HG03095 (cell line): Measurements from ENCODE around the gene NOL9.

Source experiments
- ATAC-seq: cut with Tn5 transposase; IDR thresholded peaks from one replicate; pipeline ENCODE4 v1.9.1; 2021; ENCODE audit warnings: moderate library complexity; ENCODE audit not compliant: unreplicated experiment

NOL9 gene

GRCh38 chr1:6491480-6491962 is 62.8 kb downstream of the NOL9 start, which contains the start of gene PLEKHG5:
TSS of gene PLEKHG5 (minus strand) at chr1:6491667. CDS start at chr1:6477571, 14,096 bp downstream.
- ATAC-seq, result no peak

- ATAC-seq, result no peak
These were observed 63.2 kb downstream of the NOL9 start for GRCh38 chr1:6491081-6491449.

- no peak for ATAC-seq
These were observed 63.9 kb downstream of the NOL9 start for GRCh38 chr1:6490181-6491080.

DNA sequence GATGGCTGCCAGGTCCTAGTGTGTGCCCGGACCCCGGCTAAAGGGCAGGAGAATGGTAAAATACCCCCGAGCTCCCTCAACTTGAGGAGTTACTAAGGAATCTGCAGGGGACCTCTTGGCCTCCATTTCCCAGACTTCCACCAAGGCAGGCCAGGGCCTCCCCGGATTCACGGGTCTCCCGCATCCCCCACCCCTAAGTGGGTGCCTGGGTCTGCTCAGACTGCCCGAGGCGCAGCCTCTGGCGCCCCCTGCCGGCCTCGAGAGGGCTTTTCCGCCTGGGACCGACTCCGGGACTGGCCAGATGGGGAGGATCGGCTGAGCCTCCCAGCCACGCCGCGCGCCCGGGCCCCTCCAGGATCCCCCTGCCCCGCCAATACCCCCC is 64.5 kb downstream of the NOL9 start:
- no peak for ATAC-seq

- ATAC-seq, result no peak
These were observed 64.9 kb downstream of the NOL9 start for GRCh38 chr1:6489383-6489765.

DNA sequence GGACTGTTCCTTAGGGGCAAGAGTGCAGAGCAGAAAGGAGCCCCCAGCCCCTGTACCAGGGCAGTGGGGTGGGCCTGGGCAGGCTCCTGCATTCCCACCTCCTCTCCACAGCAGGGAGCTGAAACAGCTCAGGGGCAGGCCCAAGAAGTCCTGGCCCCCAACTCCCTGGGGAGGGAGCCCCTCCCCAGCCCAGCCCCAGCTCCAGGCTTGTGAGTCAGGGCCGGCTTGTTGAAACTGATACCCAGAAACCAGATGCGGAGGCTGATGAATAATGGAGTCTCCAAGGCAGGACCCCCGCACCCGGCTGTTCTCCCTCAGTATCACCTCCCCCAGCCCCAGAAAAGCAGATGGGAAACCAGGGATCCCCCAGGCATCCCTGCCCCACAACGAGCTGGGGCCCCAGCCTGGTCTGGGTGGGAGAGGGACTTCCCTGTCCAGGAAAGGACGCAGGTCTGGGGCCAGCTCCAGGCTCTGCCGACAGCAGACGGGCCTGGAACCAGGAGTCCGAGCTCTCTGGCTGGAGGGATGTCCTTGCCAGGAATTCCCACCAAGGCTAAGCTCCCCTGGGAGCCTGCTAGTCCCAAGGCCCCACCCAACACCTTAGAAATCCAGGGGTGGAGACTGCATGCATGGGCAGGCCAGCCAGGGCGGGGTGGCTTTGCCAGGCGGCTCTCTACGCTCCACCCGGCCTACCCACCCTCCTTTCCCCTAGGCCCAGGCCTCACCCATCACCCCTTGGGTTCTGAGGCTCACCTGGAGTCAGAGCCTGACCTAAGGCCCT is 65.5 kb downstream of the NOL9 start:
- no peak for ATAC-seq

DNA sequence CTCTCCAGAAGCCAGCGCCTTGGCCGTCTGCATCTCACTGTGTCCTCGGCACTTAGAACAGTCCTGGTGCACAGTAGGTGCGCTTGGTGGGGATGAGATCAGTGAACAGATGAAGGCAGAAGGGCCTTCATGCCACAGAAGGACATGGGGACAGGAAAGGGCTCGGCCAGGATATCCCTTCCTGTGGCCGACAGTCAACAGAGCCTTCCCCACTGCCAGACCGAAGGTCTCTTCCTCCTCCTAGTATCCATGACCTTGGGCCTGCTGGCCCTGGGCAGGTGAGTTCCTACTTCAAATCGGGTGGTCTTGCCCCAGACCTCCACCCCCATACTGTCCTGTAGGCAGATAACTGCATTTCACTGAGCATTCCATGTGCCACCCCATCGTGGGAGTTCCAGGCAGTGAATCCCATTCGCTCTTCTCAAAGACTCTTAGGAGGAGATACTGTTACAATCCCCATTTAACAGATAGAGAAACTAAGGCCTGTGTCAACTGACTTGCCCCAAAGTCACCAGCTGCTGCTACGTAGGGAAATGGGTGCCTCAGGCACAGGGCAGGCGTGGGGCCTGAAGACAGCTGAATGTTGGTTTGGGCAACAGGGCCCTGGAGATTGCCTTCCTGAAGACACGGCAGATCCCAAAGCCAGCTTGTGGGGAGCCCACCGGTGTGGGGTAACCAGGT is 66.4 kb downstream of the NOL9 start:
- ATAC-seq, result no peak

GRCh38 chr1:6486433-6487011 is 67.8 kb downstream of the NOL9 start:
- ATAC-seq, result no peak

DNA sequence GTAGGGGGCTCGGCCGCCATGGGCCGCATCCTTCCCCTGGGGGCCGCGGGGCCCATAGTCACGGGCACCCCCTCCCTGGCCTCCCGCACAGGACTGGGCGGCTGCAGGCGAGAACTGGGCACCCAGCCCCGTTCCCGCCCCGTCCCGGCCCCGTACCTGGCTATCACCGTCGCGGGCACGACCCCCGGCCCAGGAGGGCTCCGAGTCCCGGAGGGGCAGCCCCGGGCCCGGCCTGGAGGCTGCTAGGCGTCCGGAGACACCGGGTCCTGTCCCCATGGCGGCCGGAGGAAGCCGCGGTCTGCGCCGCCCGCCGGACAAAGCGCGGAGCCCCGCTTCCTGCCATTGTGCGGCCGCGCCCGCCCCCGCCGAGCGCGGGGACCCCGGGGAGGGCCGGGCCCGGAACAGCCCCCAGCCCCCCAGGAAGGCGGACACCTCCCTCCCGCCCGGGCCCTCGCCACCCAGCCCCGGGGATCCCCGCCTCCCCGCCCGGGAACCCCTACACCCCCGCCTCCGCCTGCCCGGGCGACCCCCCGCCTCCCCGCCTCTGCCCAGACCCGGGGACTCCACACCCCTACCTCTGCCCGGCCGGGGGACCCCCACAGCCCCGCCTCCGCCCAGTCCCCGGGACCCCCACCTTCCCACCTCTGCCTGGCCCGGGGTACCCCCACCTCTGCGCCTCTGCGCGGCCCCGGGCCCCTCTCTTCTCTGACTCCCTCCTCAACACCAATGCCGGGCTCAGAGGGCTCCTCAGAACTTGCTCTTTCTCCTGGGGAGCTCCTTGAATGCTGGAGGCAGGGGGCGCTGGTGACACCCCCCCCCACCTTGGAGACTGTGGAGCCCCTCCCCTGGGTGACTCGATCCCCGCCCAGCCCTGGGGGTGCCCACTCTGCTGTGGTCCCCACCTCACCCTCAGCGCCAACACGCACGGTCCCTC is 68.9 kb downstream of the NOL9 start:
- no peak for ATAC-seq

DNA sequence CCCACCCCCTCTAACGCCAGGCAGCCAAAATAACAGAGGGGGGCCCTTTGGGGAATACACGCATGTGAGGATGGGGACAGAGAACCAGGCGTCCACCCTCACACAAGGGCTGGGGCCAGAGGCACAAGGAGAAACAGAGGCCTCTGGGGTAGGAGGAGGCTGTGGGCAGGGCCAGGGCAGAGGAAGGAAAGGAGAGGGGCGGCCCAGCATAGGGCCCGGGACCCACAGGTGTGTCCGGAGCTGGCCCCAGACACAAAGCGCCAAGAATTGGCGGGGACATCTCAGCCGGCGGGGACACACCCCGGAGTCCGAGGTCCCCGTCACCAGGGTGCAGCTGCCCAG is 69.5 kb downstream of the NOL9 start:
- no peak for ATAC-seq

GRCh38 chr1:6483761-6484117 is 70.6 kb downstream of the NOL9 start:
- ATAC-seq, result no peak

- no peak for ATAC-seq
These were observed 71.1 kb downstream of the NOL9 start for GRCh38 chr1:6483017-6483760.

DNA sequence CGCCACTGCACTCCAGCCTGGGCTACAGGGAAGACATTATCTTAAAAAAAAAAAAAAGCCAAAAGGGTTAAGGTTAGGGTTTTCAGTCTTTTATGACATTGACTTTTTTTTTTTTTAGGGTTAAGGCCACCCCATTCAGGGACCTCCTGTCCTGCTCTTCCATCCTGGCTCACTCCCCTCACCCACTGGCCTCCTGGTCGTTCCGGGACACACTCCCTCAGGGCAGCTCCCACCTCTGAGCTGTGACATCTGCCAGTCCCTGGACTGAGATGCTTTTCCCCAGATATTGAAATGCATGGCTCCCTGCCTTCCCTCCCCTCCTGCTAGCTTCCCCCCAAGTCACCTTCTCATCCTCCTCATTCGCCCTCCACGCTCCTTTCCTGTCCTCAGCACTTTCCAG is 72.5 kb downstream of the NOL9 start:
- ATAC-seq, result no peak

- no peak for ATAC-seq
These were observed 77.1 kb downstream of the NOL9 start for GRCh38 chr1:6477039-6477820.

DNA sequence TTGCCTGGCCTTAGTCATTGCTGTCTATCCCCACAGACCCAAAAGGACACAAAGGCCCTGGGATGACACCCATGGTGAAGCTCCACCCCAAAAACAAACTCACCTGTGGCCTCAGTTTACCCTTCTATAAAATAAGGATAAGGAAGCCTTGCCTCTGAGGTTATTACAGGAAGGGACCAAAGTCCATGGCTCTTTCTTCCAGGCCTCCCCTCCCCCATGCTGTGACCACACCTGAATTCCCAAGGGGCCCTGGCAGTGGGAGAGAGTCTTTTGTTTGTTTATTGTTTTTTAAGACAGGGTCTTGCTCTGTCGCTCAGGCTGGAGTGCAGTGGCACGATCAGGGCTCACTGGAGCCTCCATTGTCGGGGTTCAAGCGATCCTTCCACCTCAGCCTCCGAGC is 77.8 kb downstream of the NOL9 start:
- ATAC-seq, result no peak

GRCh38 chr1:6475381-6476133 is 78.8 kb downstream of the NOL9 start:
- ATAC-seq, result no peak

DNA sequence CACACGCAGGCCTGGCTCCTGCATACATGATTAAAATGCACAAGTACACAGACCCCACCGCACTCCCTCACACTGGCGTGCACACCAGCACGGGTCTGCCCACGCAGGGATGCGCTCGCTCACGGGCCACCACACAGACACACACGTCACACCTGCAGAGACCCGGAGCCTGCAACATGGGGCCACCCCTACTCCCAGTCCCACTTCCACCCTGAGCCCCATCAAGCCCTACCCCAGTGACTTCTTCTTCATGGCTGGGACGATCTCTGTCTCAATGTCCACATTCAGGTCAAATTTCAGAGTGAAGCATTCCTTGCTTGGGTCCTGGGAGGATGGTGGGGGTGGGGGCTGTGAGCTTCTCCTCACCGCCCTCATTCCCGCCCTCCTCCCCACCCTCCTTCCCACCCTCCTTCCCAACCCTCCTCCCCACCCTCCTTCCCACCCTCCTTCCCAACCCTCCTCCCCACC is 79.5 kb downstream of the NOL9 start:
- no peak for ATAC-seq
